IPS DF 4.7 (cell line): ENCODE measurements around the gene PSMF1.
"Not testable (repeated sequence)": the region's sequence is repeated elsewhere in the genome, so short reads cannot be mapped to it uniquely, and the experiment has no call there.

ENCODE experiments used
- DNase-seq: peaks from one replicate; pipeline ENCODE4 v3.0.0-alpha.2; 2013; ENCODE audit warnings: low spot score; ENCODE audit errors: extremely low read depth

Gene PSMF1

DNA sequence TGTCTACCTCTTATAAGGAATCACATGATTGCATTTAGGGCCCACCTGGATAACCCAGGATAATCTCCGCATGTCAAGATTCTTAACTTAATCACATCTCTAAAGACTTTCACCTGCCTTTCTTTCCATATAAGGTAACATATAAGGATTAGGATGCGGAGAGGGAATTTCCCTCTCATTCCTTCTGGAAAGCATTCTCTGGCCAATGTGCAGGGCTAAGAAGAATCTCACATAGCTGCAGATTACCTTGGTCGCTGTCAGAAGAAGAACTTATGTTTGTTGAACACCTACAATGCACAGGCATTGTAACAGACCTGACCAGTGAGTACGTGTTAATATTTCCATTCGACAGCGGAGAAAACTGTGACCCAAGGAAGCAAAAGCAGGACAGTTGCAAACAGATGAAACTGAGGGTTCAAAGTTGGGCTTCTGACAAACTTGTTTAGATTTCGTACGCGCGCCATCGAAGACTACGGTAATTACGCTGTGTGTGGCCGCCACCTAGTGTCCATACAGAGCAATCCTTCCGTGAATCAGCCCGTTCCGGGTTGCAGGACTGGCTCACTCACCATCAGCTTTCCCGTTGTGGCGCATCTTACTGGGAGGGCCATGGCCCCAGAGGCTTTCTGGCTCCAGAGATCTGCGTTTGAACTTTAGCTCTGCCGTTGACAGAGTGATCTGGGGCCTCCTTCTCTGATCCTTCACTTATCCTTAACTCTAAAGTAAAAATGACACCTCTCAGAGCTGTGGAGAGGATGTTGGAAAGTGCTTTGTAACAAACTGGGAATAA lies 94.4 kb downstream of the PSMF1 start:
- DNase-seq = no peak

DNA sequence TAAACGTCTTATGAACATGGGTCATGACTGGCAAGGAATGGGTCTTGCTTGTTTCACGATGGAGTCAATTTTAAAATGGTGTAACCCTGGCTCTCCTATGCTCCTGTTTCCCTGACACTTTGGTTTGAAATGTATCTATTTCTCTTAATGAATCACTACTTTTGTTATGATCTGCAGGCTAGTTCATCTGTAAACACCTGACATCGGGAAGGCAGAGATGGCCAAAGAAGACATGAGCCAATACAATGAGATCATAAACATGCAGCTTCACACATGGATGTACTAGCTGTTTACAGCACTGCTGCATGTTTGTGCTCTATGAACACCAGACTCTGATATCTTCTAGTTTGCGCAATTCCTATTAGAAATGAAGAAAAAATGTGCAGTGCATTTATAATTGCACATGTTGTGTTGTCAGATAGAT lies 96.4 kb downstream of the PSMF1 start:
- DNase-seq = no peak

DNA sequence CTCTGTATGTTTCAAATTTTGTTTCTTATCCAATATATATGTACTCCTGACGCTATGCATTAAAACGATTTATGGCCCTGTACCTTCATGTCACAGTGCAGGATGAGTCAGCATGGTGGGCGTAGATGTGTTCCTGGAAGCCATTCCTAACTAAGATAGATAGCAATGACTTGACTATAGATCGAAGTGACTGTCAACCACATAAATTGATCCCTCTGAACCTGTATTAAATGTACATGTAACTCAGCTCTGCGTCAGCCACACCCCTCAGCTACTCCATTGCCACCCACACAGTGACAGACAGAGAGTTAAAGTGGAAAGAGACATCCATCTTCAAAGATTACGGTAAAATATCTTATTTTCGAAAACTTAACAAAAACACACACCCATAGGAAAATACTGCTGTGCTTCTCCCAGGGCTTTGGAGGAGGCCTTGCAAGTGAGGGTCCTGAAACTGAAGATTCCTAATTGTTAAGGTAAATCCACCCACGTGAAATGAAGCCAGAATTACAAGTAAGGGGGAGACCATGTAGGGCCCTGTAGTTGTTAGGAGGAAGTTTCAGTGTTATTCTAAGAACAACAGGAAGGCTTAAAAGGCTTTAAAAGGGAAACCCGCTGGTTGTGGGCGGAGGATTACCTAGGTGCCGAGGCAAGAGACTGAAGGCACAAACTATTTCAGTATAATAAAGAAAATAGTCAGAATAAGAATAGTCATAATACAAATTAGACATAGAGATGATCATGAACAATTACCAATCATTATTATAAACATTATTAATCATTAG lies 97.2 kb downstream of the PSMF1 start:
- DNase-seq = no peak

DNA sequence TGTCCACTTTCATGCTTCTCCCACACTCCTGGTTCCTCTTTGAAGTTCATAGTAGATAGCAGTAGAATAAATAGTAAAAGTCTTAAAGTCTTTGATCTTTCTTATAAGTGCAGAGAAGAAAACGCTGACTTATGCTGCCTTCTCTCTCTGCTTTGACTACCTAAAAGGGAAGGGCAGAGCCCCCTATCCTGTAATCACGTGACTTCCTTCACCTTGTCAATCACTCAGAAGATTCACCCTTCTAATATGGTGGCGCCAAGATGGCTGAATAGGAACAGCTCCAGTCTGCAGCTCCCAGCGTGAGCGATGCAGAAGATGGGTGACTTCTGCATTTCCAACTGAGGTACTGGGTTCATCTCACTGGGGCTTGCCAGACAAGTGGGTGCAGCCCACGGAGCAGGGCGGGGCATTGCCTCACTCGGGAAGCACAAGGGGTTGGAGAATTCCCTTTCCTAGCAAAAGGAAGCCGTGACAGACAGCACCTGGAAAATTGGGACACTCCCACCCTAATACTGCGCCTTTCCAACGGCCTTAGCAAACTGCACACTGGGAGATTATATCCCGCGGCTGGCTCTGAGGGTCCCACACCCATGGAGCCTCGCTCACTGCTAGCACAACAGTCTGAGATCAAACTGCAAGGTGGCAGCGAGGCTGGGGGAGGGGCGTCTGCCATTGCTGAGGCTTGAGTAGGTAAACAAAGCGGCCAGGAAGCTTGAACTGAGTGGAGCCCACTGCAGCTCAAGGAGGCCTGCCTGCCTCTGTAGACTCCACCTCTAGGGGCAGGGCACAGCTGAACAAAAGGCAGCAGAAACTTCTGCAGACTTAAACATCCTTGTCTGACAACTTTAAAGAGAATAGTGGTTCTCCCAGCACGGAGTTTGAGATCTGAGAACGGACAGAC lies 98.4 kb downstream of the PSMF1 start:
- DNase-seq = not testable (repeated sequence)
